ENCODE results near the gene PDP2. TPM values are rescaled to one million over a fixed set of nuclear protein-coding genes. Genes with fewer than 3 reads are reported as not detected.

The PDP2 gene
- total and polyA plus RNA-seq, 2 donors (not counting 3 experiments of a cell fraction or from before 2014, with no cell fraction given): 4.4 to 9.3 TPM

- no peak for TF ChIP-seq POLR2AphosphoS5 (IDR thresholded peaks at IDR 0.05; ENCODE audit: insufficient read depth, low read depth, low read length)
- no peak for TF ChIP-seq EZH2 (IDR thresholded peaks at IDR 0.05; ENCODE audit: borderline replicate concordance, low read depth, low read length, severe bottlenecking)
- TF ChIP-seq CTCF (IDR thresholded peaks at IDR 0.05; ENCODE audit: extremely low read depth in 1 of 2, insufficient read depth in 1 of 2, low read depth in 1 of 2, low read length in 2 of 2): no peak
- TF ChIP-seq FOS (IDR thresholded peaks at IDR 0.05; ENCODE audit: borderline replicate concordance, insufficient read depth, low read length): no peak
- TF ChIP-seq POLR2A (IDR thresholded peaks at IDR 0.05; ENCODE audit: low read depth, low read length): no peak
- TF ChIP-seq JUN (IDR thresholded peaks at IDR 0.05; ENCODE audit: borderline replicate concordance, insufficient read depth, insufficient read length, low read depth): no peak
- TF ChIP-seq MYC (IDR thresholded peaks at IDR 0.05; ENCODE audit: low read depth, low read length): no peak
- TF ChIP-seq GATA2 (IDR thresholded peaks at IDR 0.05; ENCODE audit: insufficient read depth, insufficient read length, low read depth, low read length): no peak
- TF ChIP-seq MAX (IDR thresholded peaks at IDR 0.05; ENCODE audit: insufficient read depth, insufficient read length): no peak
- no peak overlapping the region for H2AFZ ChIP-seq (ENCODE audit: low read depth, low read length)
- no peak overlapping the region for H3K9ac ChIP-seq (replicated peaks; ENCODE audit: extremely low read depth, insufficient read depth, low read length)
- ChIA-PET POLR2A (no interaction called here), CTCF (interaction anchor here (0.8 to 1.8 kb wide), 6 partner anchors 9 to 245 kb away, joined by 3 to 12 read pairs (median 5); partner anchors contain the start of genes CDH16 and NAE1)
- FAIRE-seq (no peak), DNase-seq (ENCODE audit: low read depth, low spot score) (no peak)
- H3K9me3 ChIP-seq (replicated peaks; ENCODE audit: control insufficient read depth, insufficient read depth, low read length): no peaks in the 10 kb centered on the region
- H3K4me2 ChIP-seq (ENCODE audit: insufficient read depth, low read length): no peak overlapping the region
- H3K4me3 ChIP-seq (replicated peaks in 1 of 3; ENCODE audit: insufficient read depth in 1 of 3, low read depth in 1 of 3, low read length in 3 of 3): no peak overlapping the region
- no peaks in the 10 kb centered on the region for H3K4me1 ChIP-seq (ENCODE audit: control insufficient read depth, extremely low read depth, insufficient read depth, low read length)
- no peaks in the 10 kb centered on the region for H3K27me3 ChIP-seq (ENCODE audit: control insufficient read depth in 2 of 2, insufficient read depth in 2 of 2, low read length in 2 of 2)
- no peaks in the 10 kb centered on the region for H3K9me1 ChIP-seq (replicated peaks; ENCODE audit: control insufficient read depth, extremely low read depth, insufficient read depth, low read length)
- intact Hi-C loops (cut with micrococcal nuclease): loop anchor here (10.0 kb wide), 1 partner anchor 1964 kb away; no protein-coding TSS in a partner anchor
- no TSS peak for BruUV-seq (replicated peaks)
- no peaks in the 10 kb centered on the region for H3K36me3 ChIP-seq (ENCODE audit: control insufficient read depth in 2 of 2, extremely low read depth in 1 of 2, insufficient read depth in 2 of 2, low read length in 2 of 2)
- no peak overlapping the region for H3K27ac ChIP-seq (ENCODE audit: insufficient read depth, low read depth, low read length)
- H4K20me1 ChIP-seq (replicated peaks; ENCODE audit: control insufficient read depth, extremely low read depth, insufficient read depth, low read length): peaks cover 4% of the 10 kb centered on the region
- dilution Hi-C loops (cut with MboI; ENCODE audit: extremely low pct_ligation_motif_present, low sequenced_read_pairs): no loop called here
- no peaks in the 10 kb centered on the region for H3K79me2 ChIP-seq (ENCODE audit: control insufficient read depth, insufficient read depth, low read length)
These were observed 10.5 kb downstream of the PDP2 start for GRCh38 chr16:66890799-66891198.
